Trophoblast cell (in vitro differentiated cells and primary cell): ENCODE measurements around the gene ERC1.

Source experiments
- DNase-seq, 2 donors: peaks; one replicate each; pipeline ENCODE4 v3.0.0-alpha.2; 2016
- H2AFZ ChIP-seq: 2 replicates; pipeline ENCODE4 v1.6.1; 2013; ENCODE audit warnings: low read length, moderate library complexity, mild to moderate bottlenecking; ENCODE audit not compliant: insufficient read depth, poor library complexity
- H2AK5ac ChIP-seq: 2 replicates; pipeline ENCODE4 v1.6.1; 2013; ENCODE audit warnings: mild to moderate bottlenecking, low read length
- H2BK120ac ChIP-seq: 2 replicates; pipeline ENCODE4 v1.6.1; 2013; ENCODE audit warnings: low read length, mild to moderate bottlenecking, moderate library complexity; ENCODE audit not compliant: insufficient read depth, poor library complexity
- H2BK12ac ChIP-seq: 2 replicates; pipeline ENCODE4 v1.6.1; 2013; ENCODE audit warnings: mild to moderate bottlenecking, low read length, moderate library complexity
- H2BK5ac ChIP-seq: 2 replicates; pipeline ENCODE4 v1.6.1; 2013; ENCODE audit warnings: low read length, low read depth, moderate library complexity, mild to moderate bottlenecking; ENCODE audit not compliant: poor library complexity
- H3K14ac ChIP-seq: 2 replicates; pipeline ENCODE4 v1.6.1; 2013; ENCODE audit warnings: mild to moderate bottlenecking, low read length
- H3K18ac ChIP-seq: 2 replicates; pipeline ENCODE4 v1.6.1; 2013; ENCODE audit warnings: mild to moderate bottlenecking, low read length
- H3K23ac ChIP-seq: 2 replicates; pipeline ENCODE4 v1.6.1; 2013; ENCODE audit warnings: low read length
- H3K27ac ChIP-seq: 2 replicates; pipeline ENCODE4 v1.5.1; 2013; ENCODE audit warnings: low read depth, mild to moderate bottlenecking, inconsistent platforms, low read length, moderate library complexity
- H3K27me3 ChIP-seq: 2 replicates; pipeline ENCODE4 v1.6.1; 2013; ENCODE audit warnings: inconsistent platforms, mild to moderate bottlenecking, low read length, moderate library complexity; ENCODE audit not compliant: insufficient read depth
- H3K36me3 ChIP-seq, 2 experiments: 1 replicate in 1 of 2; 2 replicates in 1 of 2; pipeline ENCODE4 v1.6.1; 2013; ENCODE audit warnings: low read length in 2 of 2, mild to moderate bottlenecking in 2 of 2, moderate library complexity in 1 of 2; ENCODE audit not compliant: insufficient read depth in 2 of 2, control insufficient read depth in 1 of 2
- H3K4ac ChIP-seq: 2 replicates; pipeline ENCODE4 v1.6.1; 2013; ENCODE audit warnings: low read depth, mild to moderate bottlenecking, low read length, moderate library complexity
- H3K4me1 ChIP-seq, 2 experiments: 1 replicate in 1 of 2; 2 replicates in 1 of 2; pipeline ENCODE4 v1.6.1; 2013; ENCODE audit warnings: low read length in 2 of 2, mild to moderate bottlenecking in 2 of 2, moderate library complexity in 1 of 2; ENCODE audit not compliant: insufficient read depth in 2 of 2, control insufficient read depth in 1 of 2
- H3K4me2 ChIP-seq: 2 replicates; pipeline ENCODE4 v1.6.1; 2013; ENCODE audit warnings: inconsistent platforms, mild to moderate bottlenecking, low read length, moderate library complexity
- H3K4me3 ChIP-seq: 2 replicates; pipeline ENCODE4 v1.5.1; 2013; ENCODE audit warnings: mild to moderate bottlenecking, low read depth, low read length, inconsistent platforms
- H3K79me1 ChIP-seq: one replicate; pipeline ENCODE4 v1.6.1; 2013; ENCODE audit warnings: low read length
- H3K79me2 ChIP-seq: 2 replicates; pipeline ENCODE4 v1.6.1; 2013; ENCODE audit warnings: low read length, mild to moderate bottlenecking; ENCODE audit not compliant: control insufficient read depth, insufficient read depth, poor library complexity
- H3K9ac ChIP-seq: 2 replicates; pipeline ENCODE4 v1.6.1; 2013; ENCODE audit warnings: mild to moderate bottlenecking, low read length
- H3K9me3 ChIP-seq: 2 replicates; pipeline ENCODE4 v1.6.1; 2013; ENCODE audit warnings: low read depth, mild to moderate bottlenecking, control low read depth, inconsistent platforms, low read length; ENCODE audit not compliant: insufficient read depth
- H4K12ac ChIP-seq: 2 replicates; pipeline ENCODE4 v1.6.1; 2013; ENCODE audit warnings: low read depth, mild to moderate bottlenecking, low read length, moderate library complexity
- H4K8ac ChIP-seq: 2 replicates; pipeline ENCODE4 v1.6.1; 2013; ENCODE audit warnings: low read depth, mild to moderate bottlenecking, low read length, moderate library complexity
- H4K91ac ChIP-seq: one replicate; pipeline ENCODE4 v1.6.1; 2013; ENCODE audit warnings: low read depth, mild to moderate bottlenecking, low read length, moderate library complexity
- WGBS: extraction: QIAGEN DNeasy Blood & Tissue Kit; methylation state at CpG from one replicate; pipeline ENCODE4 v1.1.7; 2013; ENCODE audit warnings: missing lambda C conversion rate; ENCODE audit not compliant: insufficient read length, insufficient coverage; ENCODE audit errors: extremely low coverage; 5-methylcytosine and 5-hydroxymethylcytosine counted together

The ERC1 gene

DNA sequence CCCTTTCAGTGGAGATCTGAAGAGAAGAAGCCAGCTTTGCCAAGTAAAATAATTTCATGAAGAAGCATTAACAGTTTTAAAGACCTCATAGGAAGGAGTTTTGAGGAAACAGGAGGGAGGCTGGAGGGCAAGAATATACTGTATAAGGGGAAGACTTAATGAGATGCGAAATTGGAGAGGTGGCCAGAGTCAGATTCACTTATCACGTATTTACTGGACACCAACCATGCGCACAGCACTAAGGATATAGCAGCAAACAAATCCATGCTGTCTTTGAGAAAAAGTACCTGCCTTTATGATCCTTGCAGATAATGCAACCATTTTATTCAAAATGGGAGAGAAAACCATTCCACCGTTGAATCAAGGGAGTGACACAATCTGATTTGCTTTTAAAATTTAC, 100.3 kb downstream of the ERC1 start:
- Histone ChIP-seq H3K4me2 (no peak overlapping the region), H3K27ac (no peak overlapping the region), H4K12ac (no peak overlapping the region), H3K79me2 (no peaks in the 10 kb centered on the region), H2BK5ac (no peak overlapping the region), H3K4me3 (no peak overlapping the region), H2AFZ (no peak overlapping the region), H3K9me3 (no peaks in the 10 kb centered on the region), H3K9ac (no peak overlapping the region), H4K91ac (no peak overlapping the region), H2AK5ac (no peak overlapping the region), H3K4ac (no peak overlapping the region), H3K23ac (no peak overlapping the region), H4K8ac (no peak overlapping the region), H3K4me1 (no peaks in the 10 kb centered on the region), H3K27me3 (no peaks in the 10 kb centered on the region), H3K18ac (no peak overlapping the region), H3K79me1 (no peaks in the 10 kb centered on the region), H2BK120ac (no peak overlapping the region), H3K14ac (no peak overlapping the region), H3K36me3 (no peaks in the 10 kb centered on the region), H2BK12ac (no peak overlapping the region)
- no CpG with 5 or more reads among the region's 4 CpGs for WGBS
- DNase-seq, result no peak

DNA sequence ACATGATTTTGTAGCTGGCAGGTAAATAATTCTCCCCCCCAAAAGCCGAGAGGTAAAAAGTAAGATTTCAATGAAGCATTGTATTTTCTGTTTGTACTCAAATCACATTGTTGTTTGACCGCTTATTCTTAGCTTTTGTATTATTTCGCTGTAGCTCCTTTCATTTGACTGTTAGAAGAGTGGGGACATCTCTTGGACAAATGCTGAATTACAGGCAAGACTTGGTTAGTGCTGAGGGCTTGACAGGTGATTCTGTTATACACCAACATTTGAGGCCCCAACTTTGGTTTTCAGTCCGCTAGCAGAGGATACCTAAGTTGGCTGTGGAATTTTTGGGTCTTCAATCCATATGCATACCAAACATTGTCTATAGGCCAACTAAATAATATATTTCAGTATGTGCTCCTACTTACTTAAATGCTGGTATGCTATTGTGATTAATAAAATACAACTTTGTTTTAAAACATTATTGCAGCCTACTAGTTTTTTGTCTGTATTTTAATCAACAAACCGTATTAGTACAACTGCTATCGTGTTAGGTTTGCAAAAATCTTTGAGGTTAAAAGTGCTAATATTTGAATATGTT, 102.2 kb downstream of the ERC1 start:
- Histone ChIP-seq H2BK12ac (no peak overlapping the region), H4K91ac (no peak overlapping the region), H4K12ac (no peak overlapping the region), H3K4me3 (no peak overlapping the region), H2AK5ac (no peak overlapping the region), H3K4ac (no peak overlapping the region), H3K27me3 (no peaks in the 10 kb centered on the region), H4K8ac (no peak overlapping the region), H3K9ac (no peak overlapping the region), H3K14ac (no peak overlapping the region), H3K23ac (no peak overlapping the region), H2AFZ (no peak overlapping the region), H3K9me3 (no peaks in the 10 kb centered on the region), H3K27ac (no peak overlapping the region), H2BK5ac (no peak overlapping the region), H3K4me1 (no peaks in the 10 kb centered on the region), H3K18ac (no peak overlapping the region), H2BK120ac (no peak overlapping the region), H3K4me2 (no peak overlapping the region), H3K79me1 (no peaks in the 10 kb centered on the region), H3K79me2 (no peaks in the 10 kb centered on the region), H3K36me3 (no peaks in the 10 kb centered on the region)
- no CpG with 5 or more reads among the region's 6 CpGs for WGBS
- peak; percentile 50 to 88 for DNase-seq

- Histone ChIP-seq H3K4me2 (no peak overlapping the region), H3K4me3 (no peak overlapping the region), H3K27me3 (no peaks in the 10 kb centered on the region), H2BK12ac (no peak overlapping the region), H3K79me2 (no peaks in the 10 kb centered on the region), H4K91ac (no peak overlapping the region), H3K36me3 (no peaks in the 10 kb centered on the region), H4K12ac (no peak overlapping the region), H2BK120ac (no peak overlapping the region), H3K18ac (no peak overlapping the region), H3K4ac (no peak overlapping the region), H2AFZ (no peak overlapping the region), H3K9ac (no peak overlapping the region), H3K9me3 (no peaks in the 10 kb centered on the region), H3K23ac (no peak overlapping the region), H2BK5ac (no peak overlapping the region), H3K14ac (no peak overlapping the region), H3K27ac (no peak overlapping the region), H3K79me1 (no peaks in the 10 kb centered on the region), H4K8ac (no peak overlapping the region), H3K4me1 (no peaks in the 10 kb centered on the region), H2AK5ac (no peak overlapping the region)
- DNase-seq, result no peak
- no CpG with 5 or more reads among the region's 3 CpGs for WGBS
These were observed 103.7 kb downstream of the ERC1 start for GRCh38 chr12:1094714-1095113.

- H2BK5ac ChIP-seq, result no peak overlapping the region
- H3K4me2 ChIP-seq, result no peak overlapping the region
- peaks cover 2 to 6% of the 10 kb centered on the region in 2 experiments for H3K4me1 ChIP-seq
- H4K12ac ChIP-seq, result no peak overlapping the region
- H2AK5ac ChIP-seq, result no peak overlapping the region
- no peak overlapping the region for H3K18ac ChIP-seq
- WGBS, result no CpG with 5 or more reads among the region's 2 CpGs
- no peaks in the 10 kb centered on the region for H3K36me3 ChIP-seq
- no peak overlapping the region for H2BK120ac ChIP-seq
- peak overlapping the region; percentile 7 for H3K9ac ChIP-seq
- no peak overlapping the region for H4K91ac ChIP-seq
- DNase-seq, result no peak
- H3K9me3 ChIP-seq, result no peaks in the 10 kb centered on the region
- no peak overlapping the region for H3K4ac ChIP-seq
- no peak overlapping the region for H2AFZ ChIP-seq
- H3K79me2 ChIP-seq, result no peaks in the 10 kb centered on the region
- no peak overlapping the region for H2BK12ac ChIP-seq
- no peak overlapping the region for H3K27ac ChIP-seq
- no peak overlapping the region for H3K4me3 ChIP-seq
- no peaks in the 10 kb centered on the region for H3K27me3 ChIP-seq
- H3K23ac ChIP-seq, result no peak overlapping the region
- H3K14ac ChIP-seq, result no peak overlapping the region
- no peaks in the 10 kb centered on the region for H3K79me1 ChIP-seq
- no peak overlapping the region for H4K8ac ChIP-seq
These were observed 108.1 kb downstream of the ERC1 start for GRCh38 chr12:1099158-1099557.
